RWPE1 (cell line): ENCODE results near the gene DGKH.
A peak's percentile ranks its signal among the peaks of the same experiment; 100 is the strongest.
"Not testable (repeated sequence)": the region's sequence is repeated elsewhere in the genome, so short reads cannot be mapped to it uniquely, and the experiment has no call there.

Experiments used
- CTCF ChIA-PET: fragments of 350-600 bp; sonication (Branson Sonifier 250); formaldehyde crosslinking; extraction: SDS; loops from one replicate; lab custom pipeline; 2021; lab: Yijun Ruan, JAX
- POLR2A ChIA-PET: fragments of 400-600 bp; formaldehyde crosslinking; extraction: SDS; loops from one replicate; lab custom pipeline; 2020; ENCODE audit warnings: antibody characterized with exemption; ENCODE audit not compliant: low non-redundant PET; lab: Yijun Ruan, JAX
- DNase-seq: peaks from one replicate; pipeline ENCODE4 v3.0.0; 2012; ENCODE audit warnings: low spot score
- H3K27ac ChIP-seq: fragments of 450-650 bp; 2 replicates; pipeline ENCODE4 v1.5.1; 2017
- TF ChIP-seq, protein P1 (sequence below): fragments of 450-650 bp; conservative IDR thresholded peaks from 2 replicates; pipeline ENCODE4 v1.5.1; 2017; ENCODE audit warnings: low read depth, mild to moderate bottlenecking

DGKH gene

GRCh38 chr13:42094516-42095040 is 46.1 kb downstream of the DGKH start:
- DNase-seq: no peak
- H3K27ac ChIP-seq: no peak overlapping the region
- TF ChIP-seq, protein P1, sequence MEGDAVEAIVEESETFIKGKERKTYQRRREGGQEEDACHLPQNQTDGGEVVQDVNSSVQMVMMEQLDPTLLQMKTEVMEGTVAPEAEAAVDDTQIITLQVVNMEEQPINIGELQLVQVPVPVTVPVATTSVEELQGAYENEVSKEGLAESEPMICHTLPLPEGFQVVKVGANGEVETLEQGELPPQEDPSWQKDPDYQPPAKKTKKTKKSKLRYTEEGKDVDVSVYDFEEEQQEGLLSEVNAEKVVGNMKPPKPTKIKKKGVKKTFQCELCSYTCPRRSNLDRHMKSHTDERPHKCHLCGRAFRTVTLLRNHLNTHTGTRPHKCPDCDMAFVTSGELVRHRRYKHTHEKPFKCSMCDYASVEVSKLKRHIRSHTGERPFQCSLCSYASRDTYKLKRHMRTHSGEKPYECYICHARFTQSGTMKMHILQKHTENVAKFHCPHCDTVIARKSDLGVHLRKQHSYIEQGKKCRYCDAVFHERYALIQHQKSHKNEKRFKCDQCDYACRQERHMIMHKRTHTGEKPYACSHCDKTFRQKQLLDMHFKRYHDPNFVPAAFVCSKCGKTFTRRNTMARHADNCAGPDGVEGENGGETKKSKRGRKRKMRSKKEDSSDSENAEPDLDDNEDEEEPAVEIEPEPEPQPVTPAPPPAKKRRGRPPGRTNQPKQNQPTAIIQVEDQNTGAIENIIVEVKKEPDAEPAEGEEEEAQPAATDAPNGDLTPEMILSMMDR: no peak
- CTCF ChIA-PET: no interaction called here
- POLR2A ChIA-PET: no interaction called here

DNA sequence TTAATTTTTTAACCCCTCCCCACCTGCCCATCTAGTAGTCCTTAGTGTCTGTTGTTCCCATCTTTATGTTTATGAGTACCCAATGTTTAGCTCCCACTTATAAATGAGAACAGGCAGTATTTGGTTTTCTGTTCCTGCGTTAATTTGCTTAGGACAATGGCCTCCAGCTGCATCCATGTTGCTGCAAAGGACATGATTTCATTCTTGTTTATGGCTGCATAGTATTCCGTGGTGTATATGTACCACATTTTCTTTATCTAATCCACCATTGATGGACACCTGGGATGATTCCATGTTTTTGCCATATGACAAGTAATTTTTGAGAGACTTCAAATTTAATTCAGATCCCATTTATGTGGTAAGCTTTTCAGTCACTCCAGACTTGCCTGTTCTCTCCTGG is 47.8 kb downstream of the DGKH start:
- DNase-seq, POLR2A ChIA-PET, H3K27ac ChIP-seq: not testable (repeated sequence)
- CTCF ChIA-PET: interaction anchor here (0.7 kb wide), 1 partner anchor 31 kb away, joined by 3 read pairs; no protein-coding TSS in a partner anchor

- CTCF ChIA-PET: no interaction called here
- POLR2A ChIA-PET: no interaction called here
- H3K27ac ChIP-seq: no peak overlapping the region
- no peak for DNase-seq
- TF ChIP-seq, protein P1: no peak
Observed at GRCh38 chr13:42099962-42100675, 51.7 kb downstream of the DGKH start.

- H3K27ac ChIP-seq: no peak overlapping the region
- ChIA-PET CTCF (interaction anchor here (0.6 kb wide), 1 partner anchor 232 kb away, joined by 4 read pairs; no protein-coding TSS in a partner anchor), POLR2A (no interaction called here)
- TF ChIP-seq, protein P1: no peak
- DNase-seq: no peak
Observed at GRCh38 chr13:42100960-42101359, 52.5 kb downstream of the DGKH start.

- ChIA-PET CTCF (no interaction called here), POLR2A (no interaction called here)
- TF ChIP-seq, protein P1: no peak
- DNase-seq: no peak
- peak overlapping the region; percentile 49 for H3K27ac ChIP-seq
Observed at GRCh38 chr13:42101821-42102585, 53.6 kb downstream of the DGKH start.

GRCh38 chr13:42102961-42103865 is 54.8 kb downstream of the DGKH start:
- CTCF ChIA-PET: no interaction called here
- TF ChIP-seq, protein P1: no peak
- POLR2A ChIA-PET: no interaction called here
- DNase-seq: peak; percentile 19
- no peak overlapping the region for H3K27ac ChIP-seq
